ENCODE measurements around the gene ATL1.

- TF ChIP-seq, protein P1, sequence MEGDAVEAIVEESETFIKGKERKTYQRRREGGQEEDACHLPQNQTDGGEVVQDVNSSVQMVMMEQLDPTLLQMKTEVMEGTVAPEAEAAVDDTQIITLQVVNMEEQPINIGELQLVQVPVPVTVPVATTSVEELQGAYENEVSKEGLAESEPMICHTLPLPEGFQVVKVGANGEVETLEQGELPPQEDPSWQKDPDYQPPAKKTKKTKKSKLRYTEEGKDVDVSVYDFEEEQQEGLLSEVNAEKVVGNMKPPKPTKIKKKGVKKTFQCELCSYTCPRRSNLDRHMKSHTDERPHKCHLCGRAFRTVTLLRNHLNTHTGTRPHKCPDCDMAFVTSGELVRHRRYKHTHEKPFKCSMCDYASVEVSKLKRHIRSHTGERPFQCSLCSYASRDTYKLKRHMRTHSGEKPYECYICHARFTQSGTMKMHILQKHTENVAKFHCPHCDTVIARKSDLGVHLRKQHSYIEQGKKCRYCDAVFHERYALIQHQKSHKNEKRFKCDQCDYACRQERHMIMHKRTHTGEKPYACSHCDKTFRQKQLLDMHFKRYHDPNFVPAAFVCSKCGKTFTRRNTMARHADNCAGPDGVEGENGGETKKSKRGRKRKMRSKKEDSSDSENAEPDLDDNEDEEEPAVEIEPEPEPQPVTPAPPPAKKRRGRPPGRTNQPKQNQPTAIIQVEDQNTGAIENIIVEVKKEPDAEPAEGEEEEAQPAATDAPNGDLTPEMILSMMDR (IDR thresholded peaks at IDR 0.05; ENCODE audit: poor library complexity) = no peak
- no peak for TF ChIP-seq EZH2 (IDR thresholded peaks at IDR 0.05; ENCODE audit: borderline replicate concordance)
- TF ChIP-seq EZH2phosphoT487 (IDR thresholded peaks at IDR 0.05; ENCODE audit: low read depth, severe bottlenecking, unreplicated experiment) = no peak
Measured at GRCh38 chr14:50608302-50608851, 48.4 kb downstream of the ATL1 start.
